OCI-LY1 (cell line): ENCODE results near the gene SERPINB1.
"Not testable (repeated sequence)": the region's sequence is repeated elsewhere in the genome, so short reads cannot be mapped to it uniquely, and the experiment has no call there.

ENCODE experiments used
- H2AFZ ChIP-seq: fragments of 200-600 bp; sonication (generic), shearing (Covaris generic); 2 replicates; pipeline ENCODE4 v1.6.0; 2014; ENCODE audit warnings: antibody characterized with exemption, mild to moderate bottlenecking, low read length
- H3F3A ChIP-seq: fragments of 200-600 bp; sonication (generic), shearing (Covaris generic); 2 replicates; pipeline ENCODE4 v1.6.0; 2014; ENCODE audit warnings: mild to moderate bottlenecking, antibody characterized with exemption, low read length, moderate library complexity; ENCODE audit not compliant: insufficient read depth
- H3K27ac ChIP-seq: fragments of 200-600 bp; sonication (generic); 2 replicates; pipeline ENCODE4 v1.5.1; 2014; ENCODE audit warnings: low read length, mixed run types, mild to moderate bottlenecking, low read depth; ENCODE audit not compliant: poor library complexity, severe bottlenecking
- H3K27me3 ChIP-seq: fragments of 200-600 bp; sonication (generic); 2 replicates; pipeline ENCODE4 v1.6.0; 2014; ENCODE audit warnings: antibody characterized with exemption, mild to moderate bottlenecking, low read length, moderate library complexity; ENCODE audit not compliant: insufficient read depth
- H3K36me3 ChIP-seq: fragments of 200-600 bp; sonication (generic); 2 replicates; pipeline ENCODE4 v1.6.1; 2014; ENCODE audit warnings: mild to moderate bottlenecking, antibody characterized with exemption, low read length, moderate library complexity, mixed read lengths; ENCODE audit not compliant: insufficient read depth
- H3K4me1 ChIP-seq: fragments of 200-600 bp; sonication (generic); 2 replicates; pipeline ENCODE4 v1.5.1; 2014; ENCODE audit warnings: mild to moderate bottlenecking, low read length, moderate library complexity; ENCODE audit not compliant: insufficient read depth, severe bottlenecking
- H3K4me2 ChIP-seq: fragments of 200-600 bp; sonication (generic), shearing (Covaris generic); 2 replicates; pipeline ENCODE4 v1.6.1; 2014; ENCODE audit warnings: low read length
- H3K4me3 ChIP-seq: fragments of 200-600 bp; sonication (generic); 2 replicates; pipeline ENCODE4 v1.5.1; 2014; ENCODE audit warnings: low read length, low read depth, mild to moderate bottlenecking, mixed read lengths; ENCODE audit not compliant: poor library complexity, severe bottlenecking
- H3K79me2 ChIP-seq: fragments of 200-600 bp; shearing (Covaris generic); 2 replicates; pipeline ENCODE4 v1.6.1; 2016; ENCODE audit warnings: mixed run types, low read length, mixed read lengths; ENCODE audit not compliant: insufficient read depth
- H3K9ac ChIP-seq: fragments of 200-600 bp; sonication (generic), shearing (Covaris generic); 2 replicates; pipeline ENCODE4 v1.6.1; 2014; ENCODE audit warnings: mild to moderate bottlenecking, low read length, mixed read lengths
- H3K9me2 ChIP-seq: fragments of 200-600 bp; sonication (generic), shearing (Covaris generic); 2 replicates; pipeline ENCODE4 v1.6.1; 2014; ENCODE audit warnings: low read depth, mild to moderate bottlenecking, low read length, mixed read lengths
- H3K9me3 ChIP-seq: fragments of 200-600 bp; shearing (Covaris generic); 2 replicates; pipeline ENCODE4 v1.6.1; 2014; ENCODE audit warnings: low read length, mixed read lengths
- H4K20me1 ChIP-seq: fragments of 200-600 bp; sonication (generic), shearing (Covaris generic); 2 replicates; pipeline ENCODE4 v1.6.0; 2016; ENCODE audit warnings: mild to moderate bottlenecking, low read length; ENCODE audit not compliant: insufficient read depth
- EZH2 ChIP-seq: fragments of 200-600 bp; sonication (generic), shearing (Covaris generic); IDR thresholded peaks from 2 replicates; pipeline ENCODE4 v1.8.0; 2017; ENCODE audit warnings: borderline replicate concordance, mixed run types, mild to moderate bottlenecking, antibody characterized with exemption, low read length, moderate library complexity, mixed read lengths
- TF ChIP-seq, protein P1 (sequence below): fragments of 200-600 bp; sonication (generic), shearing (Covaris generic); IDR thresholded peaks from 2 replicates; pipeline ENCODE4 v1.5.1; 2017; ENCODE audit warnings: mild to moderate bottlenecking, antibody characterized with exemption, low read length, moderate library complexity, mixed read lengths

The SERPINB1 gene

GRCh38 chr6:2855061-2855519, 13.4 kb upstream of the SERPINB1 start:
- no peak for TF ChIP-seq EZH2
- TF ChIP-seq, protein P1, sequence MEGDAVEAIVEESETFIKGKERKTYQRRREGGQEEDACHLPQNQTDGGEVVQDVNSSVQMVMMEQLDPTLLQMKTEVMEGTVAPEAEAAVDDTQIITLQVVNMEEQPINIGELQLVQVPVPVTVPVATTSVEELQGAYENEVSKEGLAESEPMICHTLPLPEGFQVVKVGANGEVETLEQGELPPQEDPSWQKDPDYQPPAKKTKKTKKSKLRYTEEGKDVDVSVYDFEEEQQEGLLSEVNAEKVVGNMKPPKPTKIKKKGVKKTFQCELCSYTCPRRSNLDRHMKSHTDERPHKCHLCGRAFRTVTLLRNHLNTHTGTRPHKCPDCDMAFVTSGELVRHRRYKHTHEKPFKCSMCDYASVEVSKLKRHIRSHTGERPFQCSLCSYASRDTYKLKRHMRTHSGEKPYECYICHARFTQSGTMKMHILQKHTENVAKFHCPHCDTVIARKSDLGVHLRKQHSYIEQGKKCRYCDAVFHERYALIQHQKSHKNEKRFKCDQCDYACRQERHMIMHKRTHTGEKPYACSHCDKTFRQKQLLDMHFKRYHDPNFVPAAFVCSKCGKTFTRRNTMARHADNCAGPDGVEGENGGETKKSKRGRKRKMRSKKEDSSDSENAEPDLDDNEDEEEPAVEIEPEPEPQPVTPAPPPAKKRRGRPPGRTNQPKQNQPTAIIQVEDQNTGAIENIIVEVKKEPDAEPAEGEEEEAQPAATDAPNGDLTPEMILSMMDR, result no peak
- H3F3A ChIP-seq, result no peaks in the 10 kb centered on the region
- H3K27me3 ChIP-seq, result no peaks in the 10 kb centered on the region
- H3K9me3 ChIP-seq, result no peaks in the 10 kb centered on the region
- H3K79me2 ChIP-seq, result no peaks in the 10 kb centered on the region
- H3K27ac ChIP-seq, result peak overlapping the region; percentile 91
- peaks cover 51% of the 10 kb centered on the region for H3K4me1 ChIP-seq
- no peaks in the 10 kb centered on the region for H3K9me2 ChIP-seq
- H3K4me2 ChIP-seq, result peak overlapping the region; percentile 64
- no peak overlapping the region for H2AFZ ChIP-seq
- no peaks in the 10 kb centered on the region for H3K36me3 ChIP-seq
- H4K20me1 ChIP-seq, result no peaks in the 10 kb centered on the region
- no peak overlapping the region for H3K4me3 ChIP-seq
- peak overlapping the region; percentile 49; the same call in 1 of the 2 replicates for H3K9ac ChIP-seq

- no peaks in the 10 kb centered on the region for H3F3A ChIP-seq
- peak overlapping the region; percentile 6; the same call in 1 of the 2 replicates for H2AFZ ChIP-seq
- H3K36me3 ChIP-seq, result no peaks in the 10 kb centered on the region
- no peaks in the 10 kb centered on the region for H3K9me3 ChIP-seq
- no peaks in the 10 kb centered on the region for H4K20me1 ChIP-seq
- no peaks in the 10 kb centered on the region for H3K9me2 ChIP-seq
- peak overlapping the region; percentile 49 for H3K9ac ChIP-seq
- H3K4me1 ChIP-seq, result peaks cover 48% of the 10 kb centered on the region
- no peaks in the 10 kb centered on the region for H3K79me2 ChIP-seq
- peak overlapping the region; percentile 91 for H3K27ac ChIP-seq
- no peaks in the 10 kb centered on the region for H3K27me3 ChIP-seq
- peak overlapping the region; percentile 64 for H3K4me2 ChIP-seq
- H3K4me3 ChIP-seq, result peak overlapping the region; percentile 25
- no peak for TF ChIP-seq EZH2
- TF ChIP-seq, protein P1, result no peak
Observed at GRCh38 chr6:2854396-2854982, 12.8 kb upstream of the SERPINB1 start.

GRCh38 chr6:2853769-2854395, 12.2 kb upstream of the SERPINB1 start:
- H3K36me3 ChIP-seq, result no peaks in the 10 kb centered on the region
- H3K9me3 ChIP-seq, result peaks cover 4% of the 10 kb centered on the region; the same call in 1 of the 2 replicates
- H3K27ac ChIP-seq, result peak overlapping the region; percentile 91
- H3K9ac ChIP-seq, result peak overlapping the region; percentile 49
- no peaks in the 10 kb centered on the region for H3K79me2 ChIP-seq
- no peaks in the 10 kb centered on the region for H3K9me2 ChIP-seq
- no peaks in the 10 kb centered on the region for H3F3A ChIP-seq
- H3K4me2 ChIP-seq, result peak overlapping the region; percentile 64
- H3K4me3 ChIP-seq, result peak overlapping the region; percentile 25
- H3K4me1 ChIP-seq, result peaks cover 46% of the 10 kb centered on the region
- H3K27me3 ChIP-seq, result no peaks in the 10 kb centered on the region
- H4K20me1 ChIP-seq, result no peaks in the 10 kb centered on the region
- TF ChIP-seq, protein P1, result peak; percentile 30; the same call in 1 of the 2 replicates
- no peak for TF ChIP-seq EZH2
- no peak overlapping the region for H2AFZ ChIP-seq

DNA sequence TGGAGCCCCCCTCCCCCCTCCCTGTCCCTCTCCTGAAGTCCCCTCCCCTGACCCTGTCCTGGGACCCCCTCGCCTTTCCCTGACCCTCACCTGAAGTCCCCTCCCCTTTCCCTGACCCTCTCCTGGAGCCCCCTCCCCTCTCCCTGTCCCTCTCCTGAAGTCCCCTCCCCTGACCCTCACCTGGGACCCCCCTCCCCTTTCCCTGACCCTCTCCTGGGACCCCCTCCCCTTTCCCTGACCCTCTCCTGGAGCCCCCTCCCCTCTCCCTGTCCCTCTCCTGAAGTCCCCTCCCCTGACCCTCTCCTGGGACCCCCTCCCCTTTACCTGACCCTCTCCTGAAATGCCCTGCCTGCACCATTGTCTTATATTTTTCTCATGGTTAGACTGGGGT, 11.7 kb upstream of the SERPINB1 start:
- not testable (repeated sequence) for H3K36me3 ChIP-seq, H3K9me2 ChIP-seq, H3K4me3 ChIP-seq, H3F3A ChIP-seq, H2AFZ ChIP-seq, H3K79me2 ChIP-seq, H3K27me3 ChIP-seq, H4K20me1 ChIP-seq, H3K9me3 ChIP-seq
- peak overlapping the region; percentile 91 for H3K27ac ChIP-seq
- H3K4me1 ChIP-seq, result peaks cover 46% of the 10 kb centered on the region
- peak overlapping the region; percentile 64 for H3K4me2 ChIP-seq
- H3K9ac ChIP-seq, result peak overlapping the region; percentile 49; the same call in 1 of the 2 replicates
